IgD-negative memory B cell (primary cell): Measurements from ENCODE around the gene PLOD1. TPM values are rescaled to one million over a fixed set of nuclear protein-coding genes. Genes with fewer than 3 reads are reported as not detected.

Experiments used
- H3K27ac Mint-ChIP-seq, 3 donors: one replicate each; pipeline ENCODE4 v1.8.0; 2020 to 2022; ENCODE audit warnings: mild to moderate bottlenecking in 3 of 3, mixed read lengths in 3 of 3, moderate library complexity in 1 of 3
- H3K27me3 Mint-ChIP-seq: one replicate; pipeline ENCODE4 v1.8.0; 2021; ENCODE audit warnings: mixed read lengths
- H3K36me3 Mint-ChIP-seq: one replicate; pipeline ENCODE4 v1.8.0; 2020; ENCODE audit warnings: mild to moderate bottlenecking, mixed read lengths
- H3K4me1 Mint-ChIP-seq, 3 donors: one replicate each; pipeline ENCODE4 v1.8.0; 2020 to 2022; ENCODE audit warnings: mixed read lengths in 3 of 3, mild to moderate bottlenecking in 1 of 3
- H3K4me3 Mint-ChIP-seq, 4 donors: one replicate each; pipeline ENCODE4 v1.8.0; 2020 to 2022; ENCODE audit warnings: mild to moderate bottlenecking in 4 of 4, mixed read lengths in 4 of 4, moderate library complexity in 3 of 4
- H3K9me3 Mint-ChIP-seq, 3 donors: one replicate each; pipeline ENCODE4 v1.8.0; 2020 to 2021; ENCODE audit warnings: mixed read lengths in 3 of 3, mild to moderate bottlenecking in 1 of 3
- polyA plus RNA-seq: library from polyadenylated mRNA; unstranded; fragments of 300-500 nt; fragmentation: Illumina TruSeq; gene quantifications from one replicate; pipeline ENCODE4 v1.2.3, GENCODE V29; 2021

The PLOD1 gene
- polyA plus RNA-seq, 1 donor from 2014 or later: 6.5 TPM

DNA sequence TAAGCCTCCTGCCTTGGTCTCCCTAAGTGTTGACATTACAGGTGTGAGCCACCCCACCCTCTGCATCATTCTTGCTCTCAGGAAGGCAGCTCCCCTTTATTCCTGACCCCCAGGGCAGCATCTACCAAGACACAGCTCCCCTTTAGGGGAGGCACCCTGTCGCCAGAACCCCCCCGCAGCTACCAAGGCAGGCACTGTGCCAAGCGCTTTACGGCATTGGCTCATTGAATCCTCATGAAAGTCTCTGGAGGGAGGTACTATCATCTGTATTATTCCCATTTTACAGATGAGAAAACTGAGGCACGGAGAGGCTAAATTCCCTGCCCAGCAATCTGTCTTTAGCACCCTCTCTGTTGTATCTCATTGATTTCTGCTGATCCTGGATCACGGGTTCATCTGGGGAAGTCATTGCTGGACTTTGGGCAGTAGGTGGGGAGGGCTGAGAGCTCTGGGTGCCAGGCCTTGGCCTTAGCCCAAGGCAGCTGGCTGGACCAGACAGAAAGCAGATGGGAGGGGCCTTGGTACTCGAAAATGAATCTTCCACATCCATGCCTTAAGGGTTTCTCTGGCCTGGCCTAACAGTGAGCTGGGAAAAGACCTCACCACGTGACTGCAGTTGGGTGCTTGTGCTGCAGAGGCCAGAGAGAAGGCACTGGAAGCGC is 5.9 kb downstream of the PLOD1 start:
- H3K27me3 Mint-ChIP-seq: no peaks in the 10 kb centered on the region
- no peaks in the 10 kb centered on the region for H3K9me3 Mint-ChIP-seq
- H3K36me3 Mint-ChIP-seq: no peaks in the 10 kb centered on the region
- H3K27ac Mint-ChIP-seq: no peak overlapping the region
- H3K4me1 Mint-ChIP-seq: peaks cover 0 to 2% (median 0%) of the 10 kb centered on the region in 3 donors
- H3K4me3 Mint-ChIP-seq: no peak overlapping the region

DNA sequence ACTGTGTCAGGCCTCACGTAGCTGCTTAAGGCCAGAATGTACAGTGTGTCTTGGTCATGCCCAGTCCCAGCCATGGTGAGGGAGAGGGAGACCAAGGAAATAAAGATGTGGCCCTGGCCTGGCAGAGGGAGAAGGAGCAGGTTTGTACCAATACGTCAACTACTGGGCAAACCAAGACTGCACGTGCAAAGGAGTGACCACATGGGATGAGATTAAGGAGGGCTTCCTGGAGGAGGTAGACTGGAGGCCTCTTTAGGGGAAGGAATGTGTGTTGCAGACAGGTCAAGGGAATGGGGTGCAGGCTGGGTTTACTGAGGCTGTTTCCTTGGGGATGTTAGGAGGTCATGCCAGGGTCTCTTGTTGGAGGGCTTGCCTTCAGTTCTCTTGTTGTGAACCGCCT is 7.8 kb downstream of the PLOD1 start:
- no peak overlapping the region for H3K4me3 Mint-ChIP-seq
- H3K36me3 Mint-ChIP-seq: no peaks in the 10 kb centered on the region
- no peaks in the 10 kb centered on the region for H3K9me3 Mint-ChIP-seq
- H3K27ac Mint-ChIP-seq: no peak overlapping the region
- no peaks in the 10 kb centered on the region for H3K27me3 Mint-ChIP-seq
- peaks cover 0 to 2% (median 0%) of the 10 kb centered on the region in 3 donors for H3K4me1 Mint-ChIP-seq

DNA sequence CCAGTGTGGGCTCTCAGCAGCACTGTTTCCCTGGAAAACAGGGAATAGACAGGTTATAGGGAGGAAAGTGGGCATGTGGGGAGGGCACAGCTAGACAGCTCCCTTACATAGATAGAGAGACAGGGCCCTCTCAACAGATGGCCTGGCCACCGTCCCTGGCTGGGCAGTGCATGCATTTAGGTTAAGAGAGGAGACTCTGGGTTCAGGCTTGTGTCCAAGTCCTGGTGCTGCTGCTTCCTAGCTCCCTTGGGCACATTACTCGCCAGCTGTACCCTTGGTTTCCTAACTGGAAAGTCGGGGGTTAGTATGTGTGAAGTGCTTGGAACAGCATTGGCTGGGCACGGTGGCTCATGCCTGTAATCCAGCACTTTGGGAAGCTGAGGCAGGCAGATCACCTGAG is 9.1 kb downstream of the PLOD1 start:
- no peaks in the 10 kb centered on the region for H3K27me3 Mint-ChIP-seq
- H3K9me3 Mint-ChIP-seq: no peaks in the 10 kb centered on the region
- no peak overlapping the region for H3K4me3 Mint-ChIP-seq
- no peak overlapping the region for H3K27ac Mint-ChIP-seq
- peaks cover 0 to 2% (median 0%) of the 10 kb centered on the region in 3 donors for H3K4me1 Mint-ChIP-seq
- no peaks in the 10 kb centered on the region for H3K36me3 Mint-ChIP-seq

DNA sequence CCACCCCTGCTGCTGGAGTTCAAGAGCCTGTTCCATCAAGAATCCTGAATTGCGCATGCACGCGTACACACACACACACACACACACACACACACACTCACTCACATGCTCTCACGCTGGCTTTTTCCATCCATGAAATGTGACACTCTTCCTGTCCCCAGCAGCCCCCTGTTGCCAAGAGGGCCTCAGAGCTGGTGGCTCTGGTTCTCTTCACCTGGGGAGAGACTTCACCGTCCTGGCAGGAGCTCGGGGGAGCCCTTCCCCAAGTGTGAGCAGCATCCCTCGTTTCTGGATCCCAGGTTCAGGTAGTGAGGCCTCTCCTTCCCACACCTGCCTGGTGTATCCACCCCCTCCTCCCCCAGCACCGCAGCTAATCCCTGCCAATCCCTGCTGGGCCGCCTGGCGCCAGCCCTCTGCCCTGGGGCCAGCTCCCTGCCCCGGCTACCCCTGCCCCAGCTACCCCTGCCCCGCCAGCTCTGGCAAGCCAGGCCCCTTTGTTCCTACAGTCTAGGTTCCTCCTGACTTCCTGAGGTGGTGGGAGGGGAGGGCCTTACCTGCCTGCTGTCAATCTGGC is 9.9 kb downstream of the PLOD1 start:
- Mint-ChIP-seq H3K4me3 (no peak overlapping the region), H3K27ac (no peak overlapping the region), H3K36me3 (no peaks in the 10 kb centered on the region), H3K9me3 (no peaks in the 10 kb centered on the region), H3K4me1 (peaks cover 0 to 2% (median 0%) of the 10 kb centered on the region in 3 donors), H3K27me3 (no peaks in the 10 kb centered on the region)

GRCh38 chr1:11946647-11947046 is 12.1 kb downstream of the PLOD1 start:
- Mint-ChIP-seq H3K4me1 (peaks cover 0 to 2% (median 0%) of the 10 kb centered on the region in 3 donors), H3K9me3 (no peaks in the 10 kb centered on the region), H3K4me3 (no peak overlapping the region), H3K27me3 (no peaks in the 10 kb centered on the region), H3K36me3 (no peaks in the 10 kb centered on the region), H3K27ac (no peak overlapping the region)

- peaks cover 0 to 2% (median 0%) of the 10 kb centered on the region in 3 donors for H3K4me1 Mint-ChIP-seq
- H3K36me3 Mint-ChIP-seq: no peaks in the 10 kb centered on the region
- H3K9me3 Mint-ChIP-seq: no peaks in the 10 kb centered on the region
- no peaks in the 10 kb centered on the region for H3K27me3 Mint-ChIP-seq
- peak overlapping the region in 1 of 3 donors; percentile 39 for H3K27ac Mint-ChIP-seq
- no peak overlapping the region for H3K4me3 Mint-ChIP-seq
Measured at GRCh38 chr1:11948822-11949458, 14.4 kb downstream of the PLOD1 start.

DNA sequence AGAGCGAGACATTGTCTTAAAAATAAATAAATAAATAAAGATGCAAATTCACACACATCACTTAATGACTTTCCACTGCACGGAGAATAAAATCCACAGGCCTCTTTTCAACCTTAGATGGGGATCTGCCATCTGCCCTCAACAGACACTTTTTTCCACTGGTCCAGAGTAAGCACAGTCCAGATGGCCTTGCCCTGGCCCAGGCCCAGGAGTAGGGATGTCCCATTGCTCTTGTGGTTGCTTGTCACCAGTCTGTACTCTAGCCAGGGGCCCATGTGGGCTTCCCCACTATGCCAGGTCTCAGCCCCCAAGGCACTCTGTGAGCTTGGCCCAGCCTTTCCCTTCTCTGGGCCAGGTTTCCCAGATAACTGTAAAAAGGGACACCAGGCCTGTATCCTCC is 17.4 kb downstream of the PLOD1 start:
- Mint-ChIP-seq H3K27ac (no peak overlapping the region), H3K4me1 (no peaks in the 10 kb centered on the region), H3K36me3 (peaks cover 5% of the 10 kb centered on the region), H3K9me3 (no peaks in the 10 kb centered on the region), H3K27me3 (no peaks in the 10 kb centered on the region), H3K4me3 (no peak overlapping the region)

- Mint-ChIP-seq H3K27me3 (no peaks in the 10 kb centered on the region), H3K4me1 (no peaks in the 10 kb centered on the region), H3K27ac (peak overlapping the region in 1 of 3 donors; percentile 35), H3K4me3 (no peak overlapping the region), H3K9me3 (no peaks in the 10 kb centered on the region), H3K36me3 (peaks cover 5% of the 10 kb centered on the region)
Measured at GRCh38 chr1:11952455-11953109, 18.1 kb downstream of the PLOD1 start.

- Mint-ChIP-seq H3K36me3 (peaks cover 6% of the 10 kb centered on the region), H3K4me1 (no peaks in the 10 kb centered on the region), H3K4me3 (no peak overlapping the region), H3K27ac (no peak overlapping the region), H3K27me3 (no peaks in the 10 kb centered on the region), H3K9me3 (no peaks in the 10 kb centered on the region)
Measured at GRCh38 chr1:11955221-11955620, 20.7 kb downstream of the PLOD1 start.

GRCh38 chr1:11957398-11957797 is 22.9 kb downstream of the PLOD1 start:
- H3K36me3 Mint-ChIP-seq: peaks cover 7% of the 10 kb centered on the region
- H3K4me1 Mint-ChIP-seq: no peaks in the 10 kb centered on the region
- H3K27me3 Mint-ChIP-seq: no peaks in the 10 kb centered on the region
- no peak overlapping the region for H3K4me3 Mint-ChIP-seq
- H3K27ac Mint-ChIP-seq: peak overlapping the region in 1 of 3 donors; percentile 62
- no peaks in the 10 kb centered on the region for H3K9me3 Mint-ChIP-seq

- Mint-ChIP-seq H3K36me3 (peaks cover 7% of the 10 kb centered on the region), H3K9me3 (no peaks in the 10 kb centered on the region), H3K27ac (peak overlapping the region in 1 of 3 donors; percentile 62), H3K27me3 (no peaks in the 10 kb centered on the region), H3K4me1 (no peaks in the 10 kb centered on the region), H3K4me3 (no peak overlapping the region)
Measured at GRCh38 chr1:11957897-11958296, 23.4 kb downstream of the PLOD1 start.

- Mint-ChIP-seq H3K27ac (no peak overlapping the region), H3K36me3 (peaks cover 7% of the 10 kb centered on the region), H3K27me3 (no peaks in the 10 kb centered on the region), H3K9me3 (no peaks in the 10 kb centered on the region), H3K4me3 (no peak overlapping the region), H3K4me1 (no peaks in the 10 kb centered on the region)
Measured at GRCh38 chr1:11960276-11960675, 25.8 kb downstream of the PLOD1 start.

DNA sequence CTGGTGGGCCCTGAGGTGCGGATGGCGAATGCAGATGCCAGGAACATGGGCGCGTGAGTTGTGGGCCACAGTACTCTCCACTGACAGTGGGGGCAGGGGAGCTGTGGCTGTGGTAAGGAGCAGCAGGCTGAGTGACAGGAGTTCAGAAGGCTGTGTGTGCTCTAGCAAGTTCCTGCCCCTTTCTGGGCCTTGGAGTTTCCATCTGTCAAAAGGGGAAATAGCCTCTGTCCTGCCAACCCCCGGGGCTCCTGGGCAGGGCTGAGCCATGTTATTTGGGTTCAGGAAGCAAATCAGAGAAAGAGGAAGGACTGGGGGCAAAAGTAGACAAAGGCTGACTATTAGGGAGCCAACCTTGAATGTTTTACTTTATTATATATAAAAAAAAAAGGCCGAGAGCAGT is 26.2 kb downstream of the PLOD1 start:
- H3K4me3 Mint-ChIP-seq: no peak overlapping the region
- H3K9me3 Mint-ChIP-seq: no peaks in the 10 kb centered on the region
- H3K36me3 Mint-ChIP-seq: peaks cover 4% of the 10 kb centered on the region
- peak overlapping the region in 1 of 3 donors; percentile 67 for H3K27ac Mint-ChIP-seq
- H3K27me3 Mint-ChIP-seq: no peaks in the 10 kb centered on the region
- no peaks in the 10 kb centered on the region for H3K4me1 Mint-ChIP-seq

DNA sequence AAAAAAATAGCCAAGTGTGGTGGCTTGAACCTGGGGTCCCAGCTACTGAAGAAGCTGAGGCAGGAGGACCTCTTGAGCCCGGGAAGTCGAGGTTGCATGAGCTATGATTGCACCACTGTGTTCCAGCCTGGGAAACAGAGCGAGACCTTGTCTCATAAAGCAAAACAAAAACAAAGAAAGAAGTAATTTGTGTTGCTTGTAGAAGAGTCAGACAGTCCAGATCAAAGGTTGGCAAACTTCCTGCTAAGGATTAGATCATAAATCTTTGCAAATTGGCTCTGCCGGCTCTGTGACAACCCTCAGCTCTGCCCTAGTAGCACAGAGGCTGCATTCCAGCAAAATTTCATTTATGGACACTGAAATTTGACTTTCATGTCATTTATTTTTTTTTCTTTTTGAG is 26.7 kb downstream of the PLOD1 start:
- H3K27ac Mint-ChIP-seq: no peak overlapping the region
- H3K27me3 Mint-ChIP-seq: no peaks in the 10 kb centered on the region
- H3K4me1 Mint-ChIP-seq: no peaks in the 10 kb centered on the region
- peaks cover 4% of the 10 kb centered on the region for H3K36me3 Mint-ChIP-seq
- H3K9me3 Mint-ChIP-seq: no peaks in the 10 kb centered on the region
- no peak overlapping the region for H3K4me3 Mint-ChIP-seq

- Mint-ChIP-seq H3K27ac (no peak overlapping the region), H3K4me3 (no peak overlapping the region), H3K4me1 (peaks cover 0 to 2% (median 0%) of the 10 kb centered on the region in 3 donors), H3K27me3 (no peaks in the 10 kb centered on the region), H3K36me3 (peaks cover 3% of the 10 kb centered on the region), H3K9me3 (no peaks in the 10 kb centered on the region)
Measured at GRCh38 chr1:11963622-11964021, 29.1 kb downstream of the PLOD1 start.
